Measurements from ENCODE around the gene C19orf47.
"Not testable (repeated sequence)": the region's sequence is repeated elsewhere in the genome, so short reads cannot be mapped to it uniquely, and the experiment has no call there.

The C19orf47 gene

DNA sequence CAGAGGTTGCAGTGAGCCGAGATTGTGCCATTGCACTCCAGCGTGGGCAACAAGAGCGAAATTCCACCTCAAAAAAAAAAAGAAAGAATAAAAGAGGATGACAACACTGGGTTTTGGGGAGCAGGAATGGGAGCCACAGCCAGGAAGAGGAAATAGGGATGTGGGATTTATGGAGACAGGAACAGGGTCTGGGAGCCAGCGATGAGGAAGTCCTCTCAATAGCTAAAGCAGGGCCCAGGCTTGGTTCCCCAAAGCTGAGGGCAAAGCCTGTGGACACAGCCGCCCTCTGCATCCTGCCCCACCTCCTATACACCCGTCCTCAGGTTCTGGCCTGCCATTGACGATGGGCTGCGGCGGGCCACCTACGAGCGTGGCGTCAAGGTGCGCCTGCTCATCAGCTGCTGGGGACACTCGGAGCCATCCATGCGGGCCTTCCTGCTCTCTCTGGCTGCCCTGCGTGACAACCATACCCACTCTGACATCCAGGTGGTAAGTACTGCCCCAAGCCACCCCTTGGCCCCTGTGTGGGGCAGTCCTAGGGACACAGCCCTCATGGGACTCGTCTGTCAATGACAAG, 28.2 kb upstream of the C19orf47 start:
- DNase-seq (ENCODE audit: low spot score): no peak

GRCh38 chr19:40374084-40374483, 25.9 kb upstream of the C19orf47 start:
- DNase-seq (ENCODE audit: low spot score): no peak

DNA sequence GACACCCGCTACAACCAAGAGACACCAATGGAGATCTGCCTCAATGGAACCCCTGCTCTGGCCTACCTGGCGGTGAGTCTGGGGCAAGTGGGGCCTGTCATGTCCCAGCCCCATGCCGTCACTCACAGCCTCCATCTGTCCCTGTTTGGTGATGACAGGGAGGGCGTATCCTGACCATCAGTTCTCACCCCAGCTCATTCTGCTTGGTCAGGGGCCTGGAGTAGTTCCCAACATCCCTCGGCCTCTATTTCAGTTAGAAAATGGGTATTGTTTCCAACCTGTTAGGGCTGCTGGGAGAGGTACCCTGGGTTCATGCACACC, 23.6 kb upstream of the C19orf47 start:
- DNase-seq (ENCODE audit: low spot score): no peak

DNA sequence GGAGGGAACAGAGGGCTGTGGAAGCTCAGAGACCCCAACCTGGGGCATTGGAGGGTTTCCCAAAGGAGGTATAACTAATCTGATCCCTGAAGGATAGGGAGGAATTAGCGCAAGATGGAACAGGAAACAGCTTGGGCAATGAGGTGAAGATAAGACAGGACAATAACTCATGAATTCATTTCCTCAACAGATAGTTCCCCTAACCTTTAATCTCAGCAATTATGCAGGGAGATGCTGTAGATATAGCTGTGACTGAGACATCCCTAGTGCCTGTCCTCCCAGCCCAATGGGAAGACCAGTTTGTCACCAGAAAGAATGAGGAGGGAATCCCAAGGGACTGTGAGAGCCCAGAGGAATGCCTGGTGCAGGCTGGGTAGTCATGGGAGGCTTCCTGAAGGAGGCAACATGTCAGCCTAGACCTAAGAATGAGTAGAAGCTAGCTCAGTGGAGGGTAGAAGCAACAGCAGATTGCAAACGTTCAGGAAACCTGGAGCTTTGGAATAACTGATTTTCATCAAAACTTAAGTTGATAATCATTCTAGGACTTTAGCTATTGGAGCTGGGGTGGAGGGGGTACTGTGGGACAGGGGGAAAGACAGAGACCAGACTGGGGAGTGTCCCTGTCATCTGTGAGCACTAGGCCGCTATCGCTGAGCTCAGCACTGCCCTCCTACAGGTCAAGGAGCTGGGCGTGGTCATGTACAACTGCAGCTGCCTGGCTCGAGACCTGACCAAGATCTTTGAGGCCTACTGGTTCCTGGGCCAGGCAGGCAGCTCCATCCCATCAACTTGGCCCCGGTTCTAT, 23.0 kb upstream of the C19orf47 start:
- no peak for DNase-seq (ENCODE audit: low spot score)

- not testable (repeated sequence) for DNase-seq (ENCODE audit: low spot score)
Measured at GRCh38 chr19:40370253-40370652, 22.1 kb upstream of the C19orf47 start.

- no peak for DNase-seq (ENCODE audit: low spot score)
Measured at GRCh38 chr19:40369797-40370196, 21.6 kb upstream of the C19orf47 start.

DNA sequence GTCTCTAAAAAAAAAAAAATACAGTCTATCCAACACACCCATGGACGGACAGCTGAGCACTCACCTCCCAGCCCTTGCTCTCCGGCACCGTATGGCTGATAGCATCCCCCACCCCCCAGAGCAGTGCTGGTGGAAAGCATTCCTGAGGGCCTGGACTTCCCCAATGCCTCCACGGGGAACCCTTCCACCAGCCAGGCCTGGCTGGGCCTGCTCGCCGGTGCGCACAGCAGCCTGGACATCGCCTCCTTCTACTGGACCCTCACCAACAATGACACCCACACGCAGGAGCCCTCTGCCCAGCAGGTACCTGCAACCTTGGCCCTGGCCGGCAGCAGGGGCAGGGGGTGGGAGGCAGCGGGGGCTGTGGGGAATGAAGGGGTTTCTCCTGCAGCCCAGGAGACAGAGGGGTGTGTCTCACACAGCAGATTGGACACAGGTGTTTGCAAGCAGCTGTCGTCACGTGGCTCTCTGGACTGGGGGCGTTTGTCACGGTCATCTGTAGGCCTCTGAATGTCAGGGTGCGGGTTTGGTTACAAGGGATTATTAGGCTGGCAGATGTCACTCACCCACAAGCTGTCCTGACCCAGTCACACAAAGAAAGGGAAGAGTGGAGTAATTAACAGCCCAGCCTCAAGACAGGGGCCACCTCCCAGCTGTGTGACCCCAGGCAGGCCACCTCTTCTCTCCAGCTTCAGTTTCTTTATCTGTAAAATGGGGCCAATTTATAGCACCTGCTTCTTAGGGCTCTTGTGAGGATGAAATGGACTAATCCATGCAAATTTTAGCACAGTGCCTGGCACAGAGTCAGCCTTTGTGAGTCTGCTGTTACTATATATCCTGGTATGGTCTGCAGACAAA, 19.6 kb upstream of the C19orf47 start:
- no peak for DNase-seq (ENCODE audit: low spot score)

- no peak for DNase-seq (ENCODE audit: low spot score)
Measured at GRCh38 chr19:40366697-40367561, 18.7 kb upstream of the C19orf47 start.

DNA sequence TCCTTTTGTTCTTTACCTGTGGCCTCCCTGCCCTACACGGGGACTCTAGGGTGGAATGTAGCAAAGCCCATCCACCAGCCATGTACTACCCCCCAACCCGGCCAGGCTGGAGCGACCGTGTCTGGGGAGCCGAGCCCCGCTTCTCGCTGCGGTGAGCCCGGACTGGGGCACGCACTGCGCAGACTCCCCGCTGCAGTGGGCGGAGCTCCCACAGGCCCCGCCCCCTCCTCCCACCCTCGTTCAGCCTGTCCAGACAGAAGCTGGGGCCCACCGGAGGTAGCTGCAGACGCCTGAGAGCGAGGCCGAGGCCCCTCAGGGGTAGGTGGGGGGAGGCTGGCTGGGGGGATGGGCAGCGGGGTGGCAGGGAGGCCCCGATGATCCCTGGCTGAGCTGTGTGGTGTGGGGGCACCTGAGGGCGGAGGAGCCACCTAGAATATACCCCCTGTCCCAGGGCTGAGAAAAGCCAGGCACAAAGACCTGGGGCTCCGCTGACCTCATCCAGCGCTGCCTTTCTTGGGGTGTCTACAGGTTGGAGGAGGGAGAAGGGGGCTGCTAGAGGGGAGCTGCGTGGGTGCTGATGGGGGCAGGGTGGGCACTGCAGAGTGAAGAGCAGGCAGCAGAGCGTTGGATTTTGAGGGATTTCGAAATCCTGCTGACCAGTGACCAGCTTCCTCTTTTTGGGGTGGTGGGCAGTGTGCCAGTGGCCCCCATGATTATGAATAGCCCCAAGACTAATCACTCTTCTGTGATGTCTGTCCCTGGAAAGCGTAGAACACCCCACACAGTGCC, 17.6 kb upstream of the C19orf47 start:
- DNase-seq (ENCODE audit: low spot score): no peak

DNA sequence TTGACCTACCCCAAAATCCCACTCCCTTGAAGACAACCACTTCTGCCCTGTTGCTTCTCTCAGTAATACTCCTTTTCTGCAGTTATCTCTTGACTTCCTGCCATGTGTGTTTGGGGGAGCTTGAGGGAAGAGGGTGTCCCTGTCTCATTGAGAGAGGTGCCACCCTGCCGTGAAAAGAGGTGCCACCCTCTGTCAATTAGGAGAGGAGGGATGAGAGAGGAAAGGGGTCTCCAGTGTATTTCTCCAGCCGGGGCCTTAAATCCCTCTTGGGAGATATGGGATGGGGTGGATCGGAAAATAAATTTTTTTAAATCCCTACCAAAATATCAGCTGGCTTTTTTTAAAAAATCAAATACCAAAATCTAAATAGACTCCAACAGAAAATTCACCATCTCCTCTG, 16.8 kb upstream of the C19orf47 start:
- no peak for DNase-seq (ENCODE audit: low spot score)

GRCh38 chr19:40363069-40363468, 14.9 kb upstream of the C19orf47 start:
- DNase-seq (ENCODE audit: low spot score): no peak

GRCh38 chr19:40362160-40362559, 14.0 kb upstream of the C19orf47 start:
- DNase-seq (ENCODE audit: low spot score): no peak

DNA sequence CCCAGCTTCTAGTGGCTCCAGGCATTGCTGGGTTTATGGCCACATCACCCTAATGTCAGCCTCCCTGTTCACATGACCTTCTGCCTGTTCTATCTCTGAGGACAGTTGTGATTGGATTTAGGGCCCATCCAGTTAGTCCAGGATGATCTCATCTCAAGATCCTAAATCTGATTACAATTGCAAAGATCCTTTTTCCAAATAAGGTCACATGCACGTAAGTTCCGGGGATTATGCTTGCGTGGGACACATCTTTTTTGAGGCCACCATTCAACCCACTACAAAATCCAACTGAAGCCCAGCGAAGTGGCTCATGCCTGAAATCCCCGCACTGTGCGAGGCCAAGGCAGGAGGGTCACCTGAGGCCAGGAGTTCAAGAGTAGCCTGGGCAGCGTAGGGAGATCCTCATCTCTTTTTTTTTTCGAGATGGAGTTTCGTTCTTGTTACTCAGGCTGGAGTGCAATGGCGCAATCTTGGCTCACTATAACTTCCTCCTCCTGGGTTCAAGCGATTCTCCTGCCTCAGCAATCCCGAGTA, 12.6 kb upstream of the C19orf47 start:
- DNase-seq (ENCODE audit: low spot score): no peak

DNA sequence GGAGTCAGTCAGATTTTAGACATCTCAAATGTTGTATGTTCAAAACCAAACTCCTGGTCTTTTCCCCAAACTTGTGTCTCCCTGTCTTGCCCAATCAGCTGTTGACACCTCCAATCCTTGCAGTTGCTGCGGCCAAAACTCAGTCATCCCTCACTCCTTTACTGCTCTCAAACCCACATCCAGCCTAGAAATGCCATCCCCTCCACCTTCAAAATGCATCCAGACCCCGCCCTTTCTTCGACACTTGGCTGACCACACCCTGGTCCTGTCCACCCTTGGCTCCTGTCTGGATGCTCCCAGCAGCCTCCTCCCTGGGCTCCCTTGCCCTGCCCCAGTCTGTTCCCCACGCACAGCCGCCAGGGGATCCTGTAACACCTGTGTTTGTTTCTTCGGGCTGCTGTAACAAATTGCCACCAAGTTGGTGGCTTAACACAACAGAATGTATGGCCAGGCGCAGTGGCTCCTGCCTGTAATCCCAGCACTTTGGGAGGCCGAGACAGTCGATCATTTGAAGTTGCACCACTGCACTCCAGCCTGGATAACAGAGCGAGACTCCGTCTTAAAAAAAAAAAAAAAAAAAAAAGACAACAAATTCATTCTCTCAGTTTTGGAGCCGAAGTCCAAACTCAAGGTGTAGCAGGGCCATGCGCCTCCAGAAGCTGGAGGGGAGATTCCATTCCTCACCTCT, 12.0 kb upstream of the C19orf47 start:
- no peak for DNase-seq (ENCODE audit: low spot score)

GRCh38 chr19:40358773-40359172, 10.6 kb upstream of the C19orf47 start:
- DNase-seq (ENCODE audit: low spot score): peak; percentile 73

DNA sequence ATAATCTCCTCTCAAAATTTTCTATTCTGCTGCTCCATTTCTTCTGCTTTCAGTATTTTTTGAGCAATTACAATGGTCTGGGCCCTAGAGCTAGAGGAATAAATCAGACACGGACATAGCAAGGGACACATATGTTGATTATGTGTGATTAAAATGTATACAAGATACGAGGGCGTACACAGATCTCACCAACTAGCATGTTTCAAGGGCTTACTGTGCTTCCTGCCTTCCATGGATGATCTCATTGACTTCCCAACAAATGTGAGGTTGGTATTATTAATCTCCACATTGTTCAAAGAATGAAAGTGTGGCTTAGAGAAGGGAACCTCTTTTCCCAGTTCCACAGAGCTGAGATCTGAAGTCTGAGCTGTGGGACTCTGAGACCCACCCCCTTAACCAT, 9.4 kb upstream of the C19orf47 start:
- no peak for DNase-seq (ENCODE audit: low spot score)

- no peak for DNase-seq (ENCODE audit: low spot score)
Measured at GRCh38 chr19:40356681-40357595, 8.7 kb upstream of the C19orf47 start.

GRCh38 chr19:40355975-40356680, 7.9 kb upstream of the C19orf47 start:
- no peak for DNase-seq (ENCODE audit: low spot score)
